Neural progenitor cell (in vitro differentiated cells): ENCODE data around the gene RNF157. TPM values are rescaled to one million over a fixed set of nuclear protein-coding genes. Genes with fewer than 3 reads are reported as not detected.

Experiments used
- DNase-seq: peaks from one replicate; pipeline ENCODE4 v3.0.0-alpha.2; 2016; ENCODE audit warnings: low spot score
- H2AFZ ChIP-seq: fragments of 200-600 bp; sonication (generic); replicated peaks from 2 replicates; pipeline ENCODE4 v1.6.1; 2016; ENCODE audit warnings: antibody characterized with exemption
- H3F3A ChIP-seq: fragments of 200-600 bp; sonication (generic); 2 replicates; pipeline ENCODE4 v1.6.1; 2016; ENCODE audit warnings: antibody characterized with exemption, low read depth
- H3K27ac ChIP-seq: fragments of 200-600 bp; sonication (generic); 2 replicates; pipeline ENCODE4 v1.5.1; 2016; ENCODE audit warnings: mild to moderate bottlenecking
- H3K27me3 ChIP-seq: fragments of 200-600 bp; sonication (generic); 2 replicates; pipeline ENCODE4 v1.6.1; 2016; ENCODE audit warnings: mild to moderate bottlenecking, moderate library complexity
- H3K36me3 ChIP-seq: fragments of 200-600 bp; sonication (generic); 2 replicates; pipeline ENCODE4 v1.5.1; 2016
- H3K4me1 ChIP-seq: fragments of 200-600 bp; sonication (generic); 2 replicates; pipeline ENCODE4 v1.6.1; 2016; ENCODE audit warnings: mixed run types
- H3K4me2 ChIP-seq: fragments of 200-600 bp; sonication (generic); 2 replicates; pipeline ENCODE4 v1.6.1; 2016
- H3K4me3 ChIP-seq: fragments of 200-600 bp; sonication (generic); 2 replicates; pipeline ENCODE4 v1.5.1; 2016
- H3K79me2 ChIP-seq: fragments of 200-600 bp; sonication (generic); 2 replicates; pipeline ENCODE4 v1.6.1; 2016; ENCODE audit warnings: low read depth
- H3K9ac ChIP-seq: fragments of 200-600 bp; sonication (generic); 2 replicates; pipeline ENCODE4 v1.6.1; 2016
- H3K9me3 ChIP-seq: fragments of 200-600 bp; sonication (generic); 2 replicates; pipeline ENCODE4 v1.5.1; 2016; ENCODE audit warnings: low read depth
- H4K20me1 ChIP-seq: fragments of 200-600 bp; sonication (generic); 2 replicates; pipeline ENCODE4 v1.6.1; 2016; ENCODE audit warnings: low read depth
- H3K27ac Mint-ChIP-seq: 3 replicates; pipeline ENCODE4 v1.8.0; 2021; ENCODE audit warnings: mixed read lengths
- H3K27me3 Mint-ChIP-seq: 2 replicates; pipeline ENCODE4 v1.8.0; 2022; ENCODE audit warnings: low read depth, mild to moderate bottlenecking, inconsistent platforms, moderate library complexity, mixed read lengths; ENCODE audit not compliant: insufficient read depth
- H3K36me3 Mint-ChIP-seq: 3 replicates; pipeline ENCODE4 v1.8.0; 2021; ENCODE audit warnings: mixed read lengths
- H3K4me1 Mint-ChIP-seq: 3 replicates; pipeline ENCODE4 v1.8.0; 2021; ENCODE audit warnings: mixed read lengths
- H3K4me3 Mint-ChIP-seq: 3 replicates; pipeline ENCODE4 v1.8.0; 2021; ENCODE audit warnings: mild to moderate bottlenecking, moderate library complexity, mixed read lengths
- H3K9me3 Mint-ChIP-seq: 3 replicates; pipeline ENCODE4 v1.8.0; 2020; ENCODE audit warnings: mixed read lengths
- CTCF ChIP-seq: fragments of 200-600 bp; sonication (generic); IDR thresholded peaks from 2 replicates; pipeline ENCODE4 v1.5.1; 2017; ENCODE audit warnings: antibody characterized with exemption, mild to moderate bottlenecking
- EZH2 ChIP-seq: fragments of 200-600 bp; sonication (generic); IDR thresholded peaks from 2 replicates; pipeline ENCODE4 v1.6.1; 2017; ENCODE audit warnings: antibody characterized with exemption, mild to moderate bottlenecking, moderate library complexity
- EZH2phosphoT487 ChIP-seq: fragments of 200-600 bp; sonication (generic); IDR thresholded peaks from 2 replicates; pipeline ENCODE4 v1.6.1; 2017; ENCODE audit warnings: antibody characterized with exemption
- total RNA-seq: library from RNA; depleted of rRNA; stranded (reverse); fragments of >200 nt; gene quantifications from 2 replicates; pipeline ENCODE4 v1.2.3, GENCODE V29; 2015; ENCODE audit warnings: low replicate concordance

RNF157 gene
- total RNA-seq, 1 donor from 2014 or later: 21.0 TPM

GRCh38 chr17:76198702-76199101 is 41.6 kb downstream of the RNF157 start:
- no peak for DNase-seq
- Histone ChIP-seq H3K79me2 (no peaks in the 10 kb centered on the region), H3K4me2 (no peak overlapping the region), H3K4me1 (peaks cover 5% of the 10 kb centered on the region), H4K20me1 (no peaks in the 10 kb centered on the region), H3K9ac (no peak overlapping the region), H3K27me3 (no peaks in the 10 kb centered on the region), H3K4me3 (no peak overlapping the region), H3K36me3 (no peaks in the 10 kb centered on the region), H2AFZ (no peak overlapping the region), H3F3A (no peaks in the 10 kb centered on the region), H3K9me3 (no peaks in the 10 kb centered on the region), H3K27ac (no peak overlapping the region)
- H3K27ac Mint-ChIP-seq: no peak overlapping the region
- H3K4me1 Mint-ChIP-seq: peaks cover 8% of the 10 kb centered on the region
- H3K4me3 Mint-ChIP-seq: no peak overlapping the region
- TF ChIP-seq CTCF (no peak), EZH2phosphoT487 (no peak), EZH2 (no peak)
- peaks cover 9% of the 10 kb centered on the region for H3K36me3 Mint-ChIP-seq
- no peaks in the 10 kb centered on the region for H3K9me3 Mint-ChIP-seq
- H3K27me3 Mint-ChIP-seq: no peaks in the 10 kb centered on the region

GRCh38 chr17:76197911-76198310 is 42.4 kb downstream of the RNF157 start:
- Histone ChIP-seq H3K27me3 (no peaks in the 10 kb centered on the region), H3K36me3 (no peaks in the 10 kb centered on the region), H3K9me3 (no peaks in the 10 kb centered on the region), H3K27ac (no peak overlapping the region), H3K4me3 (no peak overlapping the region), H3K79me2 (no peaks in the 10 kb centered on the region), H2AFZ (no peak overlapping the region), H3K4me2 (no peak overlapping the region), H3K9ac (no peak overlapping the region), H3F3A (peaks cover 7% of the 10 kb centered on the region), H3K4me1 (peaks cover 12% of the 10 kb centered on the region), H4K20me1 (peaks cover 6% of the 10 kb centered on the region)
- no peaks in the 10 kb centered on the region for H3K9me3 Mint-ChIP-seq
- H3K4me3 Mint-ChIP-seq: no peak overlapping the region
- TF ChIP-seq CTCF (no peak), EZH2phosphoT487 (no peak), EZH2 (no peak)
- no peak overlapping the region for H3K27ac Mint-ChIP-seq
- DNase-seq: no peak
- H3K36me3 Mint-ChIP-seq: peaks cover 9% of the 10 kb centered on the region
- peaks cover 16% of the 10 kb centered on the region for H3K4me1 Mint-ChIP-seq
- H3K27me3 Mint-ChIP-seq: no peaks in the 10 kb centered on the region

GRCh38 chr17:76196675-76197074 is 43.6 kb downstream of the RNF157 start:
- peaks cover 11% of the 10 kb centered on the region for H3F3A ChIP-seq
- no peak overlapping the region for H3K27ac ChIP-seq
- H3K4me1 Mint-ChIP-seq: peaks cover 26% of the 10 kb centered on the region
- H3K27me3 ChIP-seq: no peaks in the 10 kb centered on the region
- H3K9me3 ChIP-seq: no peaks in the 10 kb centered on the region
- H3K9ac ChIP-seq: no peak overlapping the region
- peaks cover 7% of the 10 kb centered on the region for H3K36me3 Mint-ChIP-seq
- H3K4me3 ChIP-seq: no peak overlapping the region
- no peaks in the 10 kb centered on the region for H3K27me3 Mint-ChIP-seq
- no peak for TF ChIP-seq CTCF
- no peak for TF ChIP-seq EZH2phosphoT487
- TF ChIP-seq EZH2: no peak
- H3K4me1 ChIP-seq: peaks cover 12% of the 10 kb centered on the region
- DNase-seq: no peak
- no peaks in the 10 kb centered on the region for H3K36me3 ChIP-seq
- H2AFZ ChIP-seq: no peak overlapping the region
- H3K4me2 ChIP-seq: no peak overlapping the region
- H4K20me1 ChIP-seq: peaks cover 6% of the 10 kb centered on the region
- H3K79me2 ChIP-seq: no peaks in the 10 kb centered on the region
- H3K9me3 Mint-ChIP-seq: no peaks in the 10 kb centered on the region
- no peak overlapping the region for H3K27ac Mint-ChIP-seq
- H3K4me3 Mint-ChIP-seq: no peak overlapping the region
